ENCODE results near the gene SHC3.
A peak's percentile ranks its signal among the peaks of the same experiment; 100 is the strongest.

SHC3 gene

DNA sequence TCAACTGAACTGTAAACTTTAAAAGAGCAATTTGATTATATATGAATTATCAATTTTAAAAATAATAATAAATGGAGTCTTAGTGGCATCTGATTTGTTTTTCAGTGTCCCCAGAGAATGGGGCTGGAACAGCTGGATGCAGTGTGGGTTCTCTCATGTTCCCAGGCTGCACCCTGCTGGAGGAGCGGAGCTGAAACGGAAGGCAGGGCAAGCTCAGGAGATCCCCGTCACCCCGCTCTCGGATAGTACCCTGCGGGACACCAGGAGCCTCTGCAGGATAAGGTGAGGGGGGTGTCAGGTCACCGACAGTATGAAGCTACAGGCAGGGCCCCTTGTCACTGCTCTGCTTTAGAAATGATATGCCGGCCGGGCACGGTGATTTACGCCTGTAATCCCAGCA lies 130.0 kb downstream of the SHC3 start:
- no peak for DNase-seq

DNA sequence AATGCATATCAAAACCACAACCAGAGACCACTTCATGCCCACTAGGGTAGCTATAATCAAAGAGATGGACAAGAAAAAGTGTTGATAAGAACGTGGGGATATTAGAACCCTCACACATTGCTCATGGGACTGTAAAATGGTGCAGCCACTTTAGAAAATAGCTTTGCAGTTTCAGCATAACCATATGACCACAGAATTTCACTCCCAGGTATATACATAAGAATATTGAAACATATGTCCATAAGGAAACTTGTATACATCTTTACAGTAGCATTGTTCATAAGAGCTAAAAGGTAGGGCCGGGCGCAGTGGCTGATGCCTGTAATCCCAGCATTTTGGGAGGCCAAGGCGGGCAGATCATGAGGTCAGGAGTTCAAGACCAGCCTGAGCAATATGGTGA lies 131.0 kb downstream of the SHC3 start:
- no peak for DNase-seq

DNA sequence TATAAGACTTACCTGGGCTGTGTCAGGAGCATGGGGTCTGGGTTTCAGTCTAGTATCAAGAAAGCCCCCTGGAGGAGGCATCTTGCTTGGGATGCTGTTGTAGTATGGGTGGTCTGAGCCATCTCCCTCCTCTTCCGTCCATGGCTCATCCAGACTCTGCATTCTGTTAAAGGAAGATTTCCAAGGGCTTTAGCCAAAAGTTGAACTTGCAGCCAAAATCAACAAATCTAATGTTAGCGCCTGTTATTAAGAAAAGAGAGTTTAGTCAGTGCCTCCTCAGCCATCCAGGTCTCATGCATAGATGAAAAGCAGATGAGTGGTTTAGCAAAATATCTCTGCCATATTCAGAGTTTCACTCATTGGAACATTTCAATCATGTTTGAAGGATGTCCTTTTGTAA lies 131.8 kb downstream of the SHC3 start:
- peak in 1 of 2 experiments; percentile 25 for DNase-seq

DNA sequence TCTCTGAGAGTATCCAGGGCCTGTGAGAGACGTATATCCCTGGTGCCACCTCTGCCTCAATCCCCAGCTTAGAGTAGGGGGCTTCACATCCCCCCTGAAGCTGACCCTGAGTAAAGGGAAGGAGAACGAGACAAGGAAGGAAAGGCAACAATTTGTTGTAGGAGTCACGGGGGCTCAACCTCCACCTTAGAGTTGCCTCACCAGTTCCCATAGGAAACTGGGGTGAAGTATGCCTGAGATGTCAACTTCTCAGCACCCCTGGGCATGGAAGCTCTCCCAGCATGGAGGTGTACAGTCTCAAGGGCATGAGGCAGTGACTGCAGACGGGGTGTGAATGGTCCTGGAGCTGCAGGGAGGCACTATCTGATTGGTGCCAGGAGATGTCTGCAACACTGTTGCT lies 133.7 kb downstream of the SHC3 start:
- no peak for DNase-seq

DNA sequence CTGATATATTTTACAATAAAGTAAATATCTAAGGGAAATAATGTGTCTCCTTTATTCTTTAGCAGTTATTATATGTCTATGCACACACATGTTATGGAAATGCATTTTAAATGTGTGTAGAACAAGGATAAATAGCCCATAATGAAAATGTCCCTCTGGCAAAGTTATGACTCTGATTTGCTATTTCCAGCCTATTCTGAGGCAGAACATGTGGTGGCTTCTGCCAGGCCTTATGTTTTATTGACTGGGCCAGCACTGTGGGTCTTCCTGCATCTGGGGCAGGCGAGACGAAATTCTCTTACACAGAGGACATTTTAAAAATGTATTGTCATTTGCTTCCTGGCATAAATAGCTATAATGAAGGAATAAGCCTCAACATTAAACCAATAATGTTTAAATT lies 134.5 kb downstream of the SHC3 start:
- DNase-seq = no peak

DNA sequence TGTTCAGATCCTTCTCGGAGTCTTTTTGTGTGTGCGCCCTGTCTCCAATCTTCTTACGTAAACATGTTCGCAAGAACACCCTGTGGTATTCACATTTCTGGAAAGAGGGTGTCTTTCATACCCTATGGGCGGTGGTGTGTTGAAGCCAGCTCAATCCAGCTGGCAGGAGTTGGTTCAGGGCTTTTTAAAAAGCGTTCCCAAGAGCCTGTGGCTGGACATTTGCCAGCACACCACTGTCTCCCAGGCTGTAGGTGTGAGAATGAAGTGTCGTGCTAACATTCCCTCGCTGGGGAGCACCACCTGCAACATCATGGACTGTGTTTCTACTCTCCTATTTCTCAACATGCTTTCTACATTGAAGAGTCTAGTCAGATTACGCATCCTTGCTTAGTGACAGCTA lies 135.6 kb downstream of the SHC3 start:
- DNase-seq = no peak

DNA sequence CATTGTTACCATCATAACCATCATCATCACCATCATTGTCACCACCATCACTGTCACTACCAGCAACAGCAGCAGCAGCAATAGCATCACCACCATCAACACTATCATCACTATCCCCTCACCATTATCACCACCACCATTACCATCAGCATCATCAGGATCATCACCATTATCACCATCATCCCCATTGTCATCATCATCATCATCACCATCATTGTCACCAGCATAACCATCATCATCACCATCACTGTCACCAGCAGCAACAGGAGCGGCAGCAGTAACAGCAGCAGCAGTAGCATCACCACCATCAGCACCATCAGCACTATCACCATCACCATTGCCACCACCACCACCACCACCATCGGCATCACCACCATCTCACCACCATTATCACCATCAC lies 139.0 kb downstream of the SHC3 start:
- DNase-seq = no peak

DNA sequence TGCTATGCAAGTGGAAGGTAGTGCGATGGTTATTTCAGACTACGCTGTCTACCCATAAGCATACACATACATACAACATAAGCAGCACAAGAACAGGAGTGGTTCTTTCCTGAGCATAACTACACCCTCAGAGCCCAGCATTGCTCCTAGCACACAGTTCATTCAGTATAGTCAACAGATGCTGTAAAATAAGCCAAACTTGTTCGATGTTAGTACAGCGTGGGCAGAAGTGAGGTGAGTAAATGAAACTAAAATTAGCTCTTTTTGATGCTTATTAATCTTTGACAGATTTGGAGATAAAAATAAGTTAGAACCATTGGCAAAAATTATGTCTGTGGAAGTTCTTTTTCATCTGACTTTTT lies 139.5 kb downstream of the SHC3 start:
- DNase-seq = no peak

DNA sequence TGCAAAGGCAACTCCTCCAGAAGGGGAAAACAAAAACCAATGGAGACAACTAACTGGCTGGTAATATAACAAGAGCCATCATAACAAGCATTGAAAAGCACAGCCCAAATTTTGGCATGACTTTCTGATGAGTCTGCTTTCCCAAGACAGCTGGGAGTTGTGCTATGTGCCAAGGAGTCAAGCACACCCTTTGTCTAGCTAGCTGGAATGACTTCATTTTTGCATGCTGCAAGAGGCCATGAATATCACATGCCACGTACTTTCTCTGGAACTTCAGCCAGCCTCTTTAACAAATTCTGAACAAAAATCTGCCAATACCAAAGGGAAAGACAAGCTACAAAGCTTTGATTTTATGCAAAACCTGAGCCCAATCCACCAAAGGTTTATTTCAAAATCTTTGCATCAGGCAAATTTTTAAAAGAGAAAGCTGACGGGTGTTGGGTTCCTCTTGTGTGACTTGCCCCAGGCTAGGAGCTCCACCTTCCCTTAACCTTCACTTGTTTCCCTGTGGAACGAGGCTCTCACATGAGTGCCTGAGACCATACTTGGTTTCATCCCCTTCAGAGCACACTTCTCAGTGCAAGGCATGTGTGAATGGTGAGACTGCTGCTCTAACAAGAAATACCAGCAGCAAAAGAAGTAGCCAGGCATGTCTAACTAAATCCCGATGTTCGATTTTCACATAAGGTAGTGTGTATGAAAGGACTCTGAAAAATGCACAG lies 140.1 kb downstream of the SHC3 start:
- peak; percentile 1 to 78 for DNase-seq

DNA sequence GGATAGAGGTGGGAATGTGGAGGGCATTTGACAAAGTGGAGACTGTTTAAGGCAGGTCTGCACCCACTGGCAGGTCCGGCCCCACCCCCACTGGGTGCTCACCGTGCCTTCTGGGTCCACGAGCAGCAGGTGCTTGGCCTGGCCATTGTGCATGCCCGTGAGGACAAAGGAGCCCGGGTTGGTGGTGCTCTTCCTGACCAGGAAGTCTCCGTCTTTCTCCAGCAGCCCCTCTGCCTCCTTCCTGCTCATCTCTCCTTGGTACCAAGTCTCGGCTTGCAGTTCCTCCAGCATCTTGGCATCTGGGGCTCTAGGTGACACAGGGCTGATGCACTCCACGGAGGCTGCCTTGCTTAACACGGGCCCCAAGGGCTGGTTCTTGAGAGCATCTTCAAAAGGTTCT lies 140.7 kb downstream of the SHC3 start:
- no peak for DNase-seq

DNA sequence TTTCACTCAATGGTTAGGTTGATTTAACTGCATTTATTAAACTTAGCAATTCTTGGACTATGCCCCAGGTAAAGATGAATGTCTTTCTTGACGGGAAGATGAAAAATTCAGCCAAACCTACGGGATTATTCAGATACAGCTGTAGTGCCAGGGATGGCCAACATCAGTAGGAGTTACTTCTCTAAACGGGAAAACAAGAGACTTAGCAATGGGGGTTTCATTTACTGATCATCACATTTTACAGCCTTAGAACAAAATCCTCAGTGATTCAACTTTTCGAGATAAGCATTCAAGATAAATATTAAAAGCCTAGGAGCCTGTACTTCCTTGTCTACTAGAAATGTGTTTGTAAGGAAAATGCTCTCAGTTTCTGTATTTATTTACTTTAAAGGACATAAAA lies 141.3 kb downstream of the SHC3 start:
- DNase-seq = no peak

DNA sequence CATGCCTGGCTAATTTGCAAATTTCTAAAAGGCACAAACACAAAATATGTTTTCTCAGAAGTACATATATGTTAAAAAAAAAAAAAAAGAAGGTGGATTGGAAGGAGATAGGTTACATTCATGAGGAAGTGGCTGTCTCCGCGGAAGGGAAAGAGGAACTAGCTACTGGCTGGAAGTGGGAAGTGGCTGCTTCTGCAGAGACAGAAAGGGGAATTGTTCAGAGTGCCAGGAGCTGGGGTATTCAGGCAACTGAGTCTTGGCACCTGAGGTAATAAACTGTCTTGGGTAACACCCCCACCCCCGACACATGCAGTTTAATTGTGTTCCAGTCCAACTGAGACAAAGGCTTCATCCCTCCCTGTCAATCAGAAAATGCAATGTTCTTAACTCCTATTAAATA lies 141.7 kb downstream of the SHC3 start:
- DNase-seq = no peak

DNA sequence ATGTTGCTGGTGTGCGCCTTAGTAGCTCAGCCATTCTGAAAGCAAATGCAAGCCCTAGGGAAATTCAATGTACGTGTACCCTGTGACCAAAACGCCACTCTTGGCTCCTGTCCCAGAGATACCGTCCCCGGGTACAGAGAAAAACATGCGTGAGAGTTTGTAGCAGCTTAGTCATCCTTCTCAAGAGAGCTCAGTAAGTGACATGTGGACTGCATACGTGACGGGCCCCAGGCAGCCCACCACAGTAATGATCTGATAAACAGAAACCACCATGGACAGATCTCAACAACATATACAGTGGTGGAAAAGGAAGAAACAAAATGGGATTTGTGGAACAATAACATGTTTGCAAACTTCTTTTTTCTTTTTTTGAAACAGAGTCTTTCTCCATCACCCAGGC lies 142.2 kb downstream of the SHC3 start:
- DNase-seq = no peak

DNA sequence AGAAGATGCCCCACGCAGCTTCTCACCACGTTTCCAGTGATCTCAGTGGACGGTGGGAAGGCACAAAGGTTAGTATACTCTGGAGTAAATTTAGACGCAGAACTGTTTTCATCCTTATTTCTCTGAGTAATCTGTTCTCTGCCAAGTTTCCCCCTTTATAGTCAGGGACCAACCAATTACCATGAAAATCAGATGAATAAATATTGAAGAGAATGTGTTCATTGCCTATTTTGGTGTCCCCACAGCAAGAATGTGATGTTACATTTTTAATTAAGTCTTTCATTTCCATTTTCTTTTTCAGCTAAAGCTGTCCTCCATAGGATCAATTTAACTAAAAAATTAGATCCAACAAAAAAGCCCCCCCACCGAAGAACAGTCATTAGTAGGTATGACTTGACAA lies 146.0 kb downstream of the SHC3 start:
- no peak for DNase-seq

DNA sequence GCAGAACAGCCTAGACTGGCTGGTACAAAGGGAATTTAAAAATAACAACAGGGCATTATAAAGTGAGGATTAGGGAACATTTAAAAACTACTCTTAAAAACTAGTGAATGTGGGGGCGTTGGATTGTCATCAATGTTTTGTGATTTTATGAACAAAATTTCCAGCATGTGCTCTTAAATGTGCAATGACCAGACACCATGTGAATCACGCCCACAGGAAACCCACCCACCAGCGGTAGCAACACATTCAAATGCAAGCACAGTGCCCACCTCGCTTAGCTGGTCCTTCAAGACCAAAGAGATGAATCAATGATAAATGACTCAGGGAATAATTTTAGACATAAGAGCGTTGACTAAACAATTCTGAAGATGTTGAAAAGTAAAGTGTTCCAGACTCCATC lies 146.4 kb downstream of the SHC3 start:
- no peak for DNase-seq

DNA sequence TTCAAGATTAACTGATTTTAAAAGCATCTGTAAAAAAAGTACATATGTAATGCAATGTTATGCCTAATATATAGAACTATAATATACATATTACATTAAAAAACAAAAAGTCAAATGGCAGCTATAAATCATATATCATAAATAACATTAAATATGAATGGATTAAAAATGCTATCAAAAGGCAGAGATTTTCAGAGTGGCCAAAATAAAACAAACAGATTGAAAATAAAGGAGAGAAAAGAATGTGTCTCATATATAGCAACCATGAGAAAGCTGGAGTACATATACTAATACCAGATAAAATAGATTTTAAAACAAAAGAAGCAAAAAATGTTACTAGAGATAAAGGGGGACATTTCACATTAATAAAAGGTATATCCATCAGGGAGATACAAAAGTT lies 148.8 kb downstream of the SHC3 start:
- no peak for DNase-seq

DNA sequence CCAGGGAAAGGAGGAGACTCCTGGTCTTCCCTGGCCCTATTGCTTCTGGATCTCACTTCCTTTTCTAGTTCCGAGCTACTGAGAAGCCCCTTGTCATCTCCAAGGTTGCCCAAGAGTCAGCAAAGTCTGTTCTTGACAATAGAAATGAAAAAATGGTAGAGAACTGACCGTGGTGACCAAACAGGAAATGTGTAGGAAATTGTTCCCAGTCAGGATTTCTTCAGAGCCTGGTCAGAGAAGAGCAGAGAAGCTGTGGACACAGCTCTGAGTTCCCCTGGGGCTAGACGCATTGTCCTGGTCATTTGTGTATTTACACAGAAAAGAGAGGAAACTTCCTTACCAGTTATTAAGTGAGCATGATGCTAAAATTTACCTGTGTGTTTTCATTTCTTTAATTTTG lies 151.7 kb downstream of the SHC3 start:
- DNase-seq = no peak

DNA sequence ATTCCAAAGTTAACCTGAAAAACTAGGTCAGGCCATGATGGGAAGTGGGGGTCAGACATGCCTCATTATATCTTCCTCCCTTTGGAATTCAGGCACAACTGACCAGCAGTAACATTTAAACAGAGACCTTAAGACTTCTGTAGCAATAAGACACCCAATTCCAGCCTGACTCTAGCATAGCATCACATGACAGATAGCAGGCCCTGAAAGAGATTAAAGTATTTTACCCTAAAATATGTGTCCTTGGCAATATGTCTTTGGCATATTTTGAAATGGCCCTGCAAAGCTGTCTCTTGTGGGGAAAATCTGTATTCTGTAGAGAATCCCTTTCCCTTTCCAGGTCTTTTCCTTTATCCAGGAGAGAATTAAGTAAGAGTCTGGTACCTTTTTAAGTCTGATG lies 153.1 kb downstream of the SHC3 start:
- DNase-seq = no peak

DNA sequence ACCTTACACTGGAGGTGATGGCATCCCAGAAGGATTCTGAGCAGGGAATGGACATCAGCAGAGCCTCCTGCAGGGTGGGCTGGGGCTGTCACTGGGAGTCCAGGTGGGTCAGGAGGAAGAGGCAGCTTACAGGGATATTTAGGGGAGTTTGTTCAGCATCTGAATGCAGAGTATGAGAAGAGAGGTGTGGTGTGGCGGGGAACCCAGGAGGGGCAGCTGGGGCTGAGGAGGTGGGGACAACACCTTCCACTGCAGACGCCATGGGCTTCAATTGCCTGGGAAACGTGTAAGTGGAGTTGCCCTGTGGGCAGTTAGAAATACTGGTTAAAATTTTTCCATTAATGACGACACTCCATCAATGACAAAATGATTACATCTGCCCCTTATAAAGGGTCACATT lies 153.9 kb downstream of the SHC3 start:
- no peak for DNase-seq

DNA sequence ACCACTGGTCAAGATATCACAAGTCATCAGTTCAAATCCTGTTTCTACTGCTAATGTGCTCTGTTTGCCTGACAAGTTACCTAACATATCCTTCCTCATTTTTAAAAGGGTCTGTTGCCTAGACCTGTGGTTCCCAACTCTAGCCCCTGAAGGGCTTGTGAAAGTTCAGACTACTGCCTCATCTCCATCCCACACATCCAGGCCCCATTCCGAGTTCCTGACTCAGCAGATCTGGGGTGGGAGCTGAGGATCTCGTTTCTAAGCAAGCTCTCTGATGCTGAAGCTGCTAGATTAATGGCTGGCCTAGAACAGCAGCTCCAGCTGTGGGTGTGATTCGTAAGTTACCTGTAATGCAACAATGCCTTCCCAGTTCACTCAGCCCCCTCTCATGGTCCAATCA lies 154.9 kb downstream of the SHC3 start:
- no peak for DNase-seq

DNA sequence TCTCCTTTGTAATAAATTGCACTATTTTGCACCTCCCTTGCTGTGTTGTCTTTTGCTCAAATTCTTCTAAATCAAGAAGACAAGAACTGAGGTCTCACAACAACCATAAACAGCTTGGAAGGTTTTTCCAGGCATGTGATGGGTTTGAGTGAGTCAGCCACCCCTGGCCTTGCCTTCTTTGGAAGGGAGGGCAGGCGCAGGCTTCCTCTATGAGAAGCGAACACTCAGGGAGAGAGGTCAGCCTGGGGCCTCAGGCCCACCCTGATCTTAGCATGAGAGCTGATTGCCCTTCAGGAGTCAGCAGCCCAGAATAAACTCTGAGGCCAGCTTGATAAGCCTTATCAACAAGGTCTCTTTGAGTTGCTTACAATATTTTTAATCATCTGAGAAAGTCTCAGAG lies 155.7 kb downstream of the SHC3 start:
- no peak for DNase-seq

DNA sequence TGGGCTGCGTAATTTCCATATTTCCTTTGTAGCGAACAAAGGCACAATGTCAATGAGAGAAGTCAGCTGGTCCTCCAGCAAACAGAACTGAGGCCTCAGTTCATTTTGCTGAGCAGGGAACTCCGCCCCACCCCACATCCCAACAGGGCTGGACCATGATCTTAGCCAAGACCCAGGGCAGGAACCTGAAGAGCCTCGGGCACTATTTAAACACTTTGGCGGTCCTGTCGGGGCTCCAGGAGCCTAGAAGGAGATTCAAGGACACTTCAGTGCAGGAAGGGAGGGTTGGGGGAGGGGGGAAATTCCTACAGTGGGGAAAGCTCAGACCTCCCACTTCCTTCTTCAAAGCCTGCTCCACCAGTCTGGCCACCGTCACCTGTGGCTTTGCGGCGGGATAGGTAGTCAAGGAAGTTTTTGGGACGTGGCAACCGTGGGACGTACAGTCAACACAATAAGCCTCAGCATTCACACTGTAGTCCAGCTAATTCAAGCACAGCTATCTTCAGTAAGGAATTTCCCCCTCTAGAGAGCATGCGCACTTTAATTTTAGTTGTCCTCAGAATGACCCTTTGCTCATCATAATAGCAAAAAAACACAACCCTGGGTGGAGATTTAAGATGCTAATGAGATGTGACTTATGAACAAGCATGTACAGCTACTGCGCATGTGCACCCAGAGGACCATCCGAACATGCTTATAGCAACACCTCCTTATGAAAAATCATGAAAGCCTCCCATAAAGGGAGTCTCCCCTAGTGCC lies 156.4 kb downstream of the SHC3 start:
- no peak for DNase-seq

DNA sequence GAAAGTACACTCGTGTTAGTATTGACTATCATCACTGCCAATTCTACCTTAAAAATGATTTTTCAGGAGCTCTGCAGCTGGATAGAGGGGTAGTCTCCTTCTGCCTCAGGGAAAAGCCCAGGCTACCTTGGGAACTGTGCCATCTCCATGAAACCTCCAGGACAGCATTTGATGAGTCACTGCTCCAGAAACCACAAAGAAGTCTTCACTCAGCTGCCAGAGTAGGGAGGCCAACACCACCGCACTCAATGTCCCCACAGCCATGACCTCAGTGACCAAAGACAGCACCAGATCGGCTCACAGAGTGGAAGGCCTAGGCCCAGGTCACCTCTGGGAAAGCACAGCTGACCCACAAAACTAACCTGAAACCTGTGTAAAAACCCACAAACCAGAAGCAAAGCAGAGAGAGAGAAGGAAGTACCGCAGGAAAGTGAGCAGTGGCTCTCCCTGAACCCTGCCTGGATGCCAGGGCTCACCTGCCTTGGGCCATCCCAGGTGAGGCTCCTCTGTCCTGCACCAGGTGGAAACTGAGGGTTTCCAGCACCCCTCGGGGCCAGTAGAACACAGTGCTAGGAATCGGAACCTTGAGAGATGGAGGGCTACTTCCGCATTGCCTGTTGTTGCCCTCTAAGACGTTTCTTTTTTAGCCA lies 157.3 kb downstream of the SHC3 start:
- no peak for DNase-seq

DNA sequence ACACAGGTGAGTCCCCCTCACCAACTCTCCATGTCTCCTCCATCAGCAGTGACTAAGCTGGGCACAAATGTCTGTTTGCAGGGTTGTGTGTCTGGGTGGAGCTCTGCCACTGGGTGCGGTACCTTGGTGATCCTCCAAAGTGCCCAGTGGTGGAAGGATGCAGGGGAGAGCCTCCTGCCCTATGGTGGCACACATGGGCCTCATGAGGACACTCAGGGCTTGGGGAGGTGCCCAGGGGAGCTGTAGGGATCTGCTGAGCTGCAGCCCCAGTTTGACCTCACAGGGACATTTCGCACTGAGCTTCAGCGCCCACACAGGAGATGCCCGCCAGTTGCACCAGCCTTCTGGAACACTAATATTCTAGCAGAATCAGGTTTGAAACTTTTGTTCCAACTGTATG lies 157.9 kb downstream of the SHC3 start:
- DNase-seq = no peak

DNA sequence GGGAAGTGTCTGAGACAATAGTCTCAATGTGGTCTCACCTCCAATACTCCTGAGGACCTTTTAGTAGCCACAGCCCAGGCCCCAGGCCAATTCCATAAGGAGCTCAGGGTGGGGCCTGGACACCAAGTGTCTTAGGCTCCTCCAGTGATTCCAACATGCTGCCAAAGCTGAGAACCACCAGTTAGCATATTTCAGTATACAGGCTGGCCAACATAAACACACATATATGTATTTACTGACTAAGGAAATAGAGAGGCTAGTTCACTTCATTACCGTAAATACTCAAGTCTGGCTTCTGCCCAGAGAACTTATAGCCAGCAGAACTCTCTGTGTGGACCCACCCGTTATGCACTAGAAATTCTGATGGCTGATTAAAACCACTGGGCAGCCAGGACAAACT lies 163.3 kb downstream of the SHC3 start:
- no peak for DNase-seq
